Measurements from ENCODE around the gene SMAD3. TPM values are rescaled to one million over a fixed set of nuclear protein-coding genes. Genes with fewer than 3 reads are reported as not detected.

The SMAD3 gene
- total RNA-seq, 2 donors from 2014 or later, result 19.7 to 52.4 TPM

DNA sequence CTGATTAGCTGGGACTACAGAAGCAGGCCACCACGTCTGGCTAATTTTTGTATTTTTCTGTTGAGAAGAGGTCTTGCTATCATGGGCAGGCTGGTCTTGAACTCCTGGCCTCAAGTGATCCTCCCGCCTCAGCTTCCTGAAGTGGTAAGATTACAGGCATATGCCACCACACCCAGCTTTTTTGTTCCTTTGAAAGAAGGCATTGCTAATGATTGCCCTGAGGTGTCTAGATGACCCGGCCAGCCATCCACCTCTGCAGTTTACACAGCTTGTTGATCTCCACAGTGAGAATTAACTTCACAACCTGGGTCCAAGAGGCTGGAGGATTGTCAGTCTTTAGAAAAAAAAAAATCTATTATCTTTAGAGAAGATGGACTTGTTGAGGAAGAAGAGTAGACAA is 58.7 kb downstream of the SMAD3 start:
- Histone ChIP-seq H3K27me3 (no peaks in the 10 kb centered on the region), H3K4me1 (peaks cover 77% of the 10 kb centered on the region), H3K27ac (peak overlapping the region in 3 of 4 donors; percentile 74 to 81 (median 75)), H3K36me3 (replicated peaks in 1 of 2; ENCODE audit: insufficient read depth in 1 of 2, low read depth in 2 of 2) (no peaks in the 10 kb centered on the region), H3K4me3 (no peak overlapping the region), H3K9me3 (no peaks in the 10 kb centered on the region)
- WGBS, 2 donors, result 59 to 65% methylated on average over 3 of the region's 3 CpGs
- ATAC-seq, result no peak
- DNase-seq, result no peak
- intact Hi-C loops (cut with DNase I), result no loop called here
- TF ChIP-seq POLR2A (IDR thresholded peaks at IDR 0.05) (no peak), CTCF (IDR thresholded peaks at IDR 0.05) (no peak)

- no peak for TF ChIP-seq CTCF (IDR thresholded peaks at IDR 0.05)
- no peak for TF ChIP-seq POLR2A (IDR thresholded peaks at IDR 0.05)
- DNase-seq (no peak), ATAC-seq (no peak)
- 62 to 67% methylated on average over 10 to 13 of the region's 13 CpGs for WGBS, 2 donors
- H3K36me3 ChIP-seq (replicated peaks in 1 of 2; ENCODE audit: insufficient read depth in 1 of 2, low read depth in 2 of 2), result no peaks in the 10 kb centered on the region
- peak overlapping the region; percentile 59 to 81 (median 74) for H3K27ac ChIP-seq
- no peaks in the 10 kb centered on the region for H3K9me3 ChIP-seq
- H3K4me3 ChIP-seq, result no peak overlapping the region
- H3K4me1 ChIP-seq, result peaks cover 68% of the 10 kb centered on the region
- H3K27me3 ChIP-seq, result no peaks in the 10 kb centered on the region
- intact Hi-C loops (cut with DNase I), result no loop called here
Observed at GRCh38 chr15:67124911-67125588, 59.6 kb downstream of the SMAD3 start.

DNA sequence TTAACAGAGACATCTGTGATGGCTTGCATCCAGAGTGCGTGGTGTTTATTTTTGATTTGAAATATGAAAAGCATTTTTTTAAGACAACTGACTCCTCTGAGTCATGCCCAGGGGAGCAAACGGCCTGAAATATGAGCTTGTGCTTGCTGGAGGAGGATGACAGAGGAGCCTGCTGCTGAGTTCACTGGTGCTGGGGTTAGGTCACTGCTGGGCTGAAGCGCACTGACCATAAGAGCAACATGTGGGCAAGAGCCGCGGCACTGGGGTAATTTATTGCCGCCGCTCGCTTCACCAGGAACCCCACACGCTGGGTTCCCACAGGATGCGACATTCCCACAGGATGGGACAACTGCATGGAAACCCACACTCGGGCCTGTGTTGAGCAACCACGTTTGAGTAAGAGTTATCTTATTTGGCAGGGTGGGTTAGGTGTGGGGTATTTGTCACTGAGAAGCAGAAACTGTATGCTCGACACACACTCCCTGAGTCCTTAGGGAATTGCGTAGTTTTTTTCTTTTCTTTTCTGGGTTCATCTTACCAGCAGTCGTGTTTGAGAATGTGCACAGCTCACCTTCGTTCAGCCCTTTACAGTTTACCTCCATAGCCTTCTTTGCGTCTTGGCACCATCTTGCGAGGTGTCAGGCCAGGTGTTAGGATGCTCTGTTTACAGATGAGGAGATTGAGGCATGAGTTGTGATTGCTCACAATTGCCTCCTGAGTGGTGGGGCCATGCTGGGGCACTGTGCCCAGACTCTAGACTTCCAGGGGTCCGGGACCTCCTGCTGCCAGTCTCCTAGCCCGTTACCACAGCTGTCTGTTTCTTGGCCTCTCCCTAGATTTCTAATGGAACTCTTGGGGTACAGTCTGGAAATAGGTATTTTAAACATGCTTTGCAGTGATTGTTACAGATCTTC is 60.4 kb downstream of the SMAD3 start:
- Histone ChIP-seq H3K36me3 (replicated peaks in 1 of 2; ENCODE audit: insufficient read depth in 1 of 2, low read depth in 2 of 2) (no peaks in the 10 kb centered on the region), H3K27ac (peak overlapping the region; percentile 59 to 81 (median 74)), H3K9me3 (no peaks in the 10 kb centered on the region), H3K4me1 (peaks cover 64% of the 10 kb centered on the region), H3K4me3 (no peak overlapping the region), H3K27me3 (no peaks in the 10 kb centered on the region)
- peak; percentile 67 for ATAC-seq
- 47 to 48% methylated on average over 18 to 20 of the region's 20 CpGs for WGBS, 2 donors
- intact Hi-C loops (cut with DNase I), result no loop called here
- TF ChIP-seq CTCF (IDR thresholded peaks at IDR 0.05) (no peak), POLR2A (IDR thresholded peaks at IDR 0.05) (no peak)
- peak; percentile 61 to 84 (median 74) for DNase-seq

DNA sequence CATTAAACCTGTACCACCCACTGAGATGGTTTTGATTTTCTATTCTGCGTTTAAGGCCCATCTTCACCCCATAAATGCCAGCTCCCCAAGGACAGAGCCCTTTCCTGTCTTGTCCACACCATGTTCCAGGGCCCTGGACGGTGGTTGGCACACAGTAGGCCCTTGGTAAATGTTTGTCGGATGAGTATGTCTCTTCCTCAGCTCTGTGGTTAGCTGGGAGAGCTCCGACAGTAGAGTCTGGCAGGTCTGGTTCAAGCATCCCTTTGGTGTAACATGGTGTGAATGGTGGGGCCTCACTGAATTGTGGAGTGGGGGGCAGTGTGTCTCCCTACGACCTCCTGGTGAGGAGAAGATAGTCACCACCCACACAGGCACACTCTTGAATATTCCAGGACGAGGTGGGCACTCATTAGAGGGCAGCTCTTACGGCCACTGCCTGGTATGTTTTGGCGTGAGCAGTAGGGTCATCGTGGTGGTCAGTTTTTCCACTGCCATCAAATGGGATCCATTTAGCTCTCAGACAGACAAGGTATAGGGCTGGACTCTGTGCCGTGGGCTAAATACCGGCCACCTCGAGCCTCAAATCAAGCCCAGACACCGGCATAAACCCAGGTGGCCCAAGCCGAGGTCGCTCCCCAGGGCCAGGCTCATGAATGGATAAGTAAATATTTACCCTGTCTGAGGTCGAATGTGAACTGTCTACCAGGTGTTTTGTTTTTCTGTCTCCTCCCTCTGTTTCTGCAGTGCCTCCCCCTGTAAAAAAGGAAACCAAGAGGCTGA is 61.3 kb downstream of the SMAD3 start:
- Histone ChIP-seq H3K4me3 (no peak overlapping the region), H3K4me1 (peaks cover 64% of the 10 kb centered on the region), H3K27ac (peak overlapping the region; percentile 59 to 81 (median 74)), H3K27me3 (no peaks in the 10 kb centered on the region), H3K36me3 (replicated peaks in 1 of 2; ENCODE audit: insufficient read depth in 1 of 2, low read depth in 2 of 2) (no peaks in the 10 kb centered on the region), H3K9me3 (no peaks in the 10 kb centered on the region)
- 35 to 41% methylated on average over 11 to 16 of the region's 16 CpGs for WGBS, 2 donors
- intact Hi-C loops (cut with DNase I), result no loop called here
- TF ChIP-seq CTCF (IDR thresholded peaks at IDR 0.05) (no peak), POLR2A (IDR thresholded peaks at IDR 0.05) (no peak)
- DNase-seq (peak; percentile 47 to 76 (median 60)), ATAC-seq (peak; percentile 28)

Data from body of pancreas (tissue), 4 donors.